GM15510 (cell line): Measurements from ENCODE around the gene TNFRSF8.

ENCODE experiments used
- POLR2A ChIP-seq: IDR thresholded peaks from 3 replicates; pipeline ENCODE4 v1.6.1; 2011; ENCODE audit warnings: borderline replicate concordance; ENCODE audit not compliant: insufficient read length; ENCODE audit errors: extremely low read depth

The TNFRSF8 gene

DNA sequence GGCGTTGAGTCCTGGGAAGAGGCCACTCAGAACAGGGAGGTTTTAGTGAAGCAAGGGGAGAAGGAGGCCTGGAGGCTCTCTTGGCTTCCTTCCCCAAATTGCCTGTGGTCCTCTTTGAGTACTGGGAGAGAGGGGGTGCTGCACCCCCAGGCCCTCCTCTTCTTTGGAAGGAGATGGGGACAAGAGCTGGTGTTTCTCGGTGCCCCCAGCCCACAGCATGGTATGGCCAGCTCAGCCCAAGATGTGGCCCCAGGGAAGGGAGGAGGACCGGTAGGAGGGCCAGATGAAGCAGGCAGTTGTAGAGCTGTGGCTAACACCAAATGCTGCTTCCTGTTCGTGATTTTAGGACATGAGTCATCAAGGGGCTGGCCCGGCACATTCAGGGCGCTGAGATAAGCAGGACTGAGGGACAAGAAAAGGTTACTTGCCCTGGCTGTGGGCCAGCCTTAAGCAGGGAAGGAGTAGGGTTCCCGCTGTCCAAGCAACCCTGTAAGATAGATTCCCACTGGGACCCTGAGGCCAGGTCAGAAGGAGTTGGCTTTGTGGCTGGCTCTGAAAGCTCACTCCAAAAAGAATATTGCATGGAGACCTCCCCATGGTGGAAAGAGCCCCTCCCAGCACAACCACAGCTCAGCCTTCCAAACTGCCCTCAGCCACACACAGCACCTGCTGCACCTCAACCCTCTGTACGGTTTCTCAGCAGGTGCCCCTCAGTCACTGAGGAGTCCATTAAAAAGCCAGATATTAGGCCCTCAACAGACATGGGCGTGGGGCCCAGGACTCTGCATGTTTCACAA, 98.8 kb downstream of the TNFRSF8 start:
- peak; percentile 59 for TF ChIP-seq POLR2A

DNA sequence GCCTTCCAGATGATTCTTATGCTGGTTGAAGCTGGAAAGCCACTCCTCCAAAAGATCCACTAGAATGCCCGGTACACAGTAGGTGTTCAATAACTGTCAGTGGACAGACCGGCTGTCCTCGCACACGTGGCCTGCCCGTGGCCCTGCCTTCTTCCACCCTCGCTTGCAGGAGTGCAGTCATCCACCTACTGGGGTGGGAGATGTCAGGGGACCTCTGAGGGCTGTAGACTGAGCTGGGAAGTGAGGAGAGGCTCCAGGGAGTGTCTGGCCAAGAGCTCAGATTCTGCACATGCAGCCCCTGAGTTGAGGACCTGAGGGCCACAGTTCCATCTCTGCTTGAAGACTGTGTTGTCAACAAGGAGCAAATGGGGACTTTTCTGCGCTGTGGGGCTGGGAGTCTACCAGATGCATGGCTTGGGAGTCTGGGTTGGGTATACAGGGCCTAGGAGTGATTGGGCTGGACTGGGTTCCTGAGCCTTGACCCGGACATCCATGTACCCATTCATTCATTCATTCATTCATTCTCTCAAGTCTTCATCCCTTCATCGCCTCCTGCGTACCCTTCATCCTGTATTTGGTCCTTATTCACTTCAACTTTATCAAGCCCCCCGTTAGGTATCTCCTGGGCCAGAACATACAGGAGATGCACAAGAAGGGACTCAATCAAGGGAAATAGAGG, 99.5 kb downstream of the TNFRSF8 start:
- no peak for TF ChIP-seq POLR2A

- no peak for TF ChIP-seq POLR2A
Observed at GRCh38 chr1:12163210-12163609, 100.1 kb downstream of the TNFRSF8 start.

DNA sequence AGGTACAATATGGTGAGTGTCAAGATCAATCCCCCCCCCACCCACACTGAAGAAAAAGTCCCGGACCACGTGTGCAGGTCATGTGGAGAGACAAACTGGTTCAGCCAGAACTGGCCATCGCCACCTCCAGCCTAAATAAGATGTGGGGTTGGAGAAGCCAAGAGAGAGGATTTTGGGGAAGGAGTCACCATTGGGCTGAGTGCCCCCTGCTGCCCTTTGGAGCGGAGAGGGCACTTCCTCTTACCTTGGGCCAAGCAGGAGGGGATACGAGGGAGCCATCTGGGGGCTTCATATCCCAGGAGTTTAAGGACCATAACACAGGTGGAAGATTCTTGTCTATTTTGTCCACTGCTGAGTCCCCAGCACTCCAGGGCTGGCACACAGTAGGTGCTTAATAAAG, 101.1 kb downstream of the TNFRSF8 start:
- no peak for TF ChIP-seq POLR2A

DNA sequence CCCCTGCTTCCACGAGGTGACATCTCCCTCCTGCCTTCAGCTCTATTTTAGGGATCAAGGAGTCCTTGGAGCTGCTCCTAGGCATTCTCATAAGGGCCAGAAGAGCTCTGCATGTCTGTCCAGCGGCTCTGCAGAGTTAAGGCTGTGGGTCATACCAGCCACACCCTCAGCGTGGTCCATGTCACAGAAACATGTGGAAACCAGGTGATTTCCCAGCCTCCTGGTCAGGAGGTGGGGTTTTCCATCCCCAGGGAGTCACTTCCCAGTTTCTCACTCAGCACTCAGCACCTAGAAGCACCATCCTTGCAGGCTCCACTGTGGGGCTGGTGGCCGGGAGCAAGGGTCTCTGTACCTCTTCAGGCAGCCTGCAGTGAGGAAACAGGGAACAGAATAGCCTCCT, 102.2 kb downstream of the TNFRSF8 start:
- no peak for TF ChIP-seq POLR2A

GRCh38 chr1:12166834-12167492, 103.9 kb downstream of the TNFRSF8 start, which contains the start of gene TNFRSF1B:
Gene TNFRSF1B (plus strand): TSS chr1:12166991. CDS start chr1:12167092, 101 bp downstream.
- peak; percentile 97 for TF ChIP-seq POLR2A

DNA sequence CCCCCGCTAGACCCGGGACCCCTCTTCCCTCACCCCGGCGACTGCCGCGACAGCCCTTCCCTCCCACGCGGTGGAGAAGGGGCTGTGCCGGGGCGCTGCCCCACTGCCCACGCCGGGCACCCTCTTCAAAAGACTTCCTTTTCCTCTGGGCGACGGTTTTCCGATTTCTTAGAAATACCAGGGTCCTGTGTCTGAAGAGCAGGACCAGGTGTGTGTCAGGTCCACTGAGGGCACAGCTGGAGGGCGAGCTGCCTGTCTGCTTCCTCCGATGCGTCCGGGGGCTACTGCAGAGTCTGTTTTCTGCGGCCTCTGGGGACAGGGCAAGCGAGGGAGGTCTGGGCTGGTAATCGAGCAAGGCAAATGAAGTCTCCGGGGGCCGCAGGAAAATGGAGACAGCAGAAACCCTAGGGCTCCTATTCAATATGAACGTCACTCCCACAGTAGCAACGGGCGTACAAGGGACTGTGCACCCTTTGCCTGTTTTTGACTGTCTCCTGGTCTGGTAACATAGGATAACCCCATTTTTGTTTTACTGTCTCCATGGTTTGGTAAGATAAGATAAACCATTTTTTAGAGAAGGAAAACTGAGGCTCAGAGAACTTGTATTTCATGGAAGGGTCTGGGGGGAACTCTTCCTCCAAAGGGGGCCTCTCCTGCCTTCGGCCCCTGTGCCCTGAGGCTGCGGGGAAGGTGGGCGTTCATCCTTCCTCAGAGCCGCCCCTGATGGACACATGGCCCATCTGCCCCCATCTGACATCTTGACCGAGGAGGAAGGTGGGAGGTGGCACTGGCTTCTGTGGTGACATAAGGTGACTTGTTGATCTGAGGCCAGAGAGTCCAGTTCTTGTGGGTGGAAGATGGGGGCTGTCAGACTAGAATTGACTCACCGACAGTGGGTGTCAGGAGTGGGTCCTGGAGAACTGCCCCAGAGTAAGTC, 104.7 kb downstream of the TNFRSF8 start:
- TF ChIP-seq POLR2A: no peak

- TF ChIP-seq POLR2A: no peak
Observed at GRCh38 chr1:12168451-12169160, 105.5 kb downstream of the TNFRSF8 start.

DNA sequence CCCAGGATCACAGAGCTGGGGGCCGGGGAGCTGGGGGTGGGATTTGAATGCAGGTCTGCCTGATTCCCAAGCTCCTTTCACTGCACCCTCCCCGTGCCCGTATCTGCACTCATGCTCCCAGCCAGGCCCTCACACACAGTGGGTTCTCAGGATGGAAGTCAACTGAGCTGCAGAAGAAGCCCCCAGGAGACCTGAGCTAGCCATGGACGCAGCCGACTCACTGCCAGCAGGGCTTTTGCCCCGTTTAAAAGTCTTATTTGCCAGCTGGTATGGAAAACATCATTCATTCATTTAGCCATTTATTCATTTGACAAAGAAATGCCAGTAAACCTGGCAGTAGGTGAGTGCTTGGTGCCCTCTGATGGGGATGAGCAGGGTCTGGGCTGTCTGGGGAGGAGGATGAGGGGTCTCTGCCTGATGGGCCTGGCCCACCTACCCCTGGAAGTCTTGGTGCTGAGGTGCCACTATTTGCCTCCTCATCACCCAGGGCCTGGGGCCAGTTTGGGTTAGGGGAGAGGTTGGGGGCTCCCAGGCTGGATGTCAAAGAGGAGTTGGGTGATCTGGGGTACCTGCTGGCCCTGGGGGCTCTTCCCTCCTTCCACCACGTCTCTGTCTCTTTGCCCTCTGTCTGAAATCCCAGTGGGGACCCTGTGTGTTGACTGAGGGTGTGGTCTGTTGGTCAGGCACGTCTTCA, 106.5 kb downstream of the TNFRSF8 start:
- TF ChIP-seq POLR2A: no peak

GRCh38 chr1:12170263-12170671, 107.2 kb downstream of the TNFRSF8 start:
- TF ChIP-seq POLR2A: no peak

DNA sequence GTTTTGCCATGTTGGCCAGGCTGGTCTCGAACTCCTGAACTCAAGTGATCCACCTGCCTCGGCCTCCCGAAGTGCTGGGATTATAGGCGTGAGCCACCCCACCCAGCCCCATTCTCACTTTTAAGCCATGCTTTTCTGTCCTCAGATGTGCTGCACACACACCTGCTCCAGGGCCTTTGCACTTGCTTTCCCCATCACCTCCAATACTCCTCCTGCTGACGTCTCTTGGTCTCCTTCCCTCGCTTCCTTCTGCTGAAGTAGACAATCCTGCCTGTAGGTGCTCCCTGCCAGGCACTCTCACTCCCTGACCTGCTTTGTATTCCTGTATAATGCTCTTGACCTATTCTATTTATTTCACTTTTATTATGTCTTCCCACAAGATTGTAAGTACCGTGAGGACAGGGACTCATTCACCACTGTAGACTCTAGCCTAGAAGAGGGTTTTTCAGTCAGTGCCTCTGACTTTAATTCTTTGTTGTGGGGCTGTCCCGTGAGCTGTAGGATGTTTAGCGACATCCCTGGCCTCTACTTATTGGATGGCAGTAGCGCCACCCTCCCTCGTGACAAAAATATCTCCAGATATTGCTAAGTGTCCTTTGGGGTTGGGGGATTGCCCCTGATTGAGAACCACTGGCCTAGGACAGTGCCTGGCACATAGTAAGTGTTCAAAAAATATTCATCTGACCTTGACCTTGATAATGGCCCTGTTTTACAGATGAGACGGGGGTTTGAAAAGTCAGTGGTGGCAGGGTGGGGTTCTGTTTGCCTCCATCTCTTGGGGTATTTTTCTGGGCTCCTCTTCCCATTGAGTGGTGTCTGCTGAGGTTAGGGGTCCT, 108.3 kb downstream of the TNFRSF8 start:
- no peak for TF ChIP-seq POLR2A
